Stimulated activated naive CD8-positive, alpha-beta T cell treated with anti-CD3 and anti-CD28 coated beads, Interleukin-15, Interleukin-2, amounts not matched to agents 100 ng/mL and 50 ng/mL, for 24 hours (primary cell): ENCODE results near the gene DLK2.
A peak's percentile ranks its signal among the peaks of the same experiment; 100 is the strongest.

Source experiments
- H3K27ac Mint-ChIP-seq: one replicate; pipeline ENCODE4 v1.8.0; 2021; ENCODE audit warnings: mild to moderate bottlenecking, mixed read lengths
- H3K27me3 Mint-ChIP-seq: one replicate; pipeline ENCODE4 v1.8.0; 2021; ENCODE audit warnings: mixed read lengths
- H3K36me3 Mint-ChIP-seq: one replicate; pipeline ENCODE4 v1.8.0; 2021; ENCODE audit warnings: low read depth, mixed read lengths
- H3K4me1 Mint-ChIP-seq: one replicate; pipeline ENCODE4 v1.8.0; 2021; ENCODE audit warnings: low read depth, mixed read lengths
- H3K4me3 Mint-ChIP-seq: one replicate; pipeline ENCODE4 v1.8.0; 2021; ENCODE audit warnings: mild to moderate bottlenecking, mixed read lengths
- H3K9me3 Mint-ChIP-seq: one replicate; pipeline ENCODE4 v1.8.0; 2021; ENCODE audit warnings: mixed read lengths

DLK2 gene

DNA sequence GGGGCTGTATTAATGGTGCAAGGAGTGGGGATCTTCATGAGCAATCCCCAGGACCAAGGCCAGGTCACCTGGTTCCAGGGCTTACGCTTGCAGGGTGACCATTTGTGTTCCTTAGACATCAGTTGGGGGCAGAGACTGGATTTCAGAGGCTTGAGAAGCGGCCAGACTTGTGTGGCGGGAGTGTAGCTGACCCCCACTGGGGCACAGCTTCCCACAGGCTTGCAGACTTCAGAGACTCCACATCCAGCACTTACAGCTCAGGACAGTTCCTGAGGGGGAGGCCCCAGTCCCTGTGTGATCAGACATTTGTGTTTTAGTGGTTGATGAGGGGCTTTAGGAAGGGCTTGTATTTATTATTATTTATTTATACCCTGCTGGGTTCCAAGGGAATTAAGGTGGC is 37.3 kb upstream of the DLK2 start:
- Mint-ChIP-seq H3K9me3 (no peaks in the 10 kb centered on the region), H3K36me3 (peaks cover 9% of the 10 kb centered on the region), H3K4me3 (no peak overlapping the region), H3K4me1 (peaks cover 23% of the 10 kb centered on the region), H3K27me3 (no peaks in the 10 kb centered on the region), H3K27ac (no peak overlapping the region)

DNA sequence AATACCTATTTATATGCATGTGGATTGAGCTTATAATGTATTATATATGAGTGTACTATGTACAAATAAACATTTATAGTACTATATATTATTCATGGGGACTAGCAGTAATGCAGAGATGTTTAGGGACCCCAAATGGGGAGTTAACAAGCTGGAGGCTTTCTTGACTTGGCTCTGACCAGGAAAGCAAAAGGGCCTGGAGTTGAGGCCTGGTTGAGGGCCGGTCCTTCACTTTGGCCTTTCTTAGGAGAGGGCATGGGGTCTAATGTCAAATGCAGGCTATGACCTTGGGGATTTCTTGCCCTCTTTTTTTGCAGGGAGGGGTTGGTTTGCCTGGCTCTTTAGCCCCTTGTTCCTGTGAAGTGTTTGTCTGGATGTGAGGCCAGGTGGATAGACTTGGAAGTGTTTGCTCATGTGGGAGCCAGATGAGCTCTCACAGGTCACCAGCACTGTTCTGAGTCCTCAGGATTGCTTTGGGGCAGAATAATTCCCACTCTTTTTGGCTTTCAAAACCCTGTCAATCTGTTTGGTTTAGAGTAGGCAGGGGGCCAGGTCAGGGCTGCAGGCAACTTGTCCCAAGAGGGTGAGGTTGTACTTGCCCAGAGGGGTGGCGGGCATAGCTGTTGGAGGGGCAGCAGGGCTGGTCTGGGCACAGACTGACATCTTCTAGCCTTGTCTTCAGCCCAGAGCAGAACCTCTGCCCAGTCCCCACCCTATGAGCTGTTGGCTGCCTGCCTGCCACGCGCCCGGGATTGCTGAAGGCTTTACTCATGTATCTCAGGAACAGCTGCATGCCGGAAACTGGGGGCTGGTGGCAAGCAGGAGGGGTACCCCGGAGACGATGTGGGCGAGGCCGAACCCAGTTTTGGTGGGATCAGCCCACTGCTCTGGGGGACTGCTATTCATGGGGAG is 36.7 kb upstream of the DLK2 start:
- H3K4me3 Mint-ChIP-seq, result no peak overlapping the region
- no peaks in the 10 kb centered on the region for H3K9me3 Mint-ChIP-seq
- H3K4me1 Mint-ChIP-seq, result peaks cover 23% of the 10 kb centered on the region
- H3K27ac Mint-ChIP-seq, result no peak overlapping the region
- H3K36me3 Mint-ChIP-seq, result peaks cover 9% of the 10 kb centered on the region
- no peaks in the 10 kb centered on the region for H3K27me3 Mint-ChIP-seq

DNA sequence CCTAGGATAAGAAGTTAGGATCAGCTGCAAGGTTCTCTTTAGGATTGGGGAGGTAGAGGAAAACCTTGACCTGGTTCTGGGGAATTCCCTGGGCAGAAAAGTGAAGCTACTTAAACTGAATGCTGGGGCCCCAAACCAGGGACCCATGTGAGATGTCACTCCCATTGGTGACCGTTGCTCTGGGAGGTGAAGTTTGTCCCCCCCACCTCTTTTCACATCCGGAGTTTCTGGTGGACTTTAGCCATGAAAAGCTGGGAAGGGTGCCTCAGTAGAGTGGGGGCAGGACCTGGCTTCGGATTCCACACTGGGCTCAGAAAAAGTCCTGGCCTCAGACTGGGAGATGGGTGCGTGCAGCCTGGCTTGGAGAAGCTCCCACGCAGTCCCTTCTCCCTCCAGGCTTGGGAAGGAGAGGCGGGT is 35.2 kb upstream of the DLK2 start:
- peaks cover 23% of the 10 kb centered on the region for H3K4me1 Mint-ChIP-seq
- H3K9me3 Mint-ChIP-seq, result no peaks in the 10 kb centered on the region
- H3K36me3 Mint-ChIP-seq, result peaks cover 14% of the 10 kb centered on the region
- H3K4me3 Mint-ChIP-seq, result no peak overlapping the region
- no peak overlapping the region for H3K27ac Mint-ChIP-seq
- H3K27me3 Mint-ChIP-seq, result no peaks in the 10 kb centered on the region

DNA sequence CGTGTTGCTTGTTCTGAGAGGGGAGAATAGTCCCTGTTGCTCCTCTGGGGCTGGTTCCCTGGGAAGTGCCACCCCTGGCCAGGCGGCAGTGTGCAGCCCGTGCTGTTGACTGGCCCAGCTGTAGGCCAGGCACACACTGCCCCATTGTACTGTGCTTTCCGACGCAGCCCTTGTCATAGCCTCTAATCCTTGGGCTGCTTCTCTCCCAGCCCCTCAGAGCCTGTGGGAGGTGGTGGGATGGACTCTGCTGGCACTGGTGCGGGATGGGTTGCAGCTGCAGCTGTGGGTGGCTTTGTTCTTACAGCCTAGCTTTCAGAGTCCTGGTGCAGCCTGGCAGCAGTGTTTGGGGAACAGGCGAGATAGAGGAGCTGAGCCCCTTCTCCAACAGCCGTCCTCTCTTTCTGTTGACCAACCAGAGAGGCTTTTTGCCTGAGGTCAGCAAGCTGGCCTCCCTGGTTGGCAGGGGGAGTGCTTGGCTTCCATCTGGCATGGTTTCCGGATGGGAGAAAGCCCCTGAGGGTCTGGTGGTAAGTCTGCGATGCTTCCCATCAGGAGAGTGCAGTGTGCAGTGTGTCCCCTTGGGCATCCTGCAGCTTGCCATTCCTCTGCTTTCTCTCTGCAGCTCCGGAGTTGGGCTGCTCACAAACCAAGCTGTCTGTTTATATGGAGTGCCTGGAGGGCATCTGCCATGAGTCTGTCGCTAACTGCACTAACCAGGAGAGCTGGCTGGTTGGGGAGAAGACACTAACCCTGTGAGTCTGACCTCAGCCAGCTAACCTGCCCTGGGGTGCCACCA is 34.1 kb upstream of the DLK2 start:
- H3K36me3 Mint-ChIP-seq, result peaks cover 14% of the 10 kb centered on the region
- H3K9me3 Mint-ChIP-seq, result no peaks in the 10 kb centered on the region
- peaks cover 13% of the 10 kb centered on the region for H3K4me1 Mint-ChIP-seq
- no peak overlapping the region for H3K27ac Mint-ChIP-seq
- no peak overlapping the region for H3K4me3 Mint-ChIP-seq
- H3K27me3 Mint-ChIP-seq, result no peaks in the 10 kb centered on the region

DNA sequence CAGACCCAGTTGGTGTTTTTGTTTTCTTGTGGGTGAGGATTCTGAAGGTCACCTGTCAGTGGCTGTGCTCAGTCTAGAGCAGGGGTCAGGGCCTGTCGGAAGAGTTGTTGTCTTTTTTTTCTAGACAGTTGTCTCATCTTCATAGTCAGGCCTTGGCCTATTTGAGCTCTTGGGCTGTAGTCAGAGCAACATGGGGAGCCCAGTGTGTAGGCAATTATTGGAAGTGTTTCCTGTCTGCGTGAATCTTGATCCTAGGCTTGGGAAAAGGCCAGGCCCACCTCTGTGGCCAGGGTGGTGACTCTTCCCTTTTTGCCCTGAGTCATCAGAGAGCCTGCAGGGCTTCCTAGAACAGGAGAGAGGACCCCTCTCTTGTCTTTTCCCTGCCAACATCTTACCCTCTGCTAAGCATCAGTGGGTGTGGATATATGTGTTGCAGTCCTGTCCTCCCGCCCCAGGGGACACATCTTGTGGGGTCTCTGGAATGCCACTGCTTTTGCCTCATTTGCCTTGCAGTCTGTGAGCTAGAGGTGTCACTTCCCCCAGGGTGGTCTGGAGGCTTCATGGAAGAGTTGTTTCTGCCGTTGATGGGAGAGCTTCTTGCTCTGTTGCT is 33.4 kb upstream of the DLK2 start:
- H3K9me3 Mint-ChIP-seq, result no peaks in the 10 kb centered on the region
- H3K4me3 Mint-ChIP-seq, result no peak overlapping the region
- H3K36me3 Mint-ChIP-seq, result peaks cover 14% of the 10 kb centered on the region
- no peaks in the 10 kb centered on the region for H3K27me3 Mint-ChIP-seq
- peaks cover 8% of the 10 kb centered on the region for H3K4me1 Mint-ChIP-seq
- no peak overlapping the region for H3K27ac Mint-ChIP-seq

DNA sequence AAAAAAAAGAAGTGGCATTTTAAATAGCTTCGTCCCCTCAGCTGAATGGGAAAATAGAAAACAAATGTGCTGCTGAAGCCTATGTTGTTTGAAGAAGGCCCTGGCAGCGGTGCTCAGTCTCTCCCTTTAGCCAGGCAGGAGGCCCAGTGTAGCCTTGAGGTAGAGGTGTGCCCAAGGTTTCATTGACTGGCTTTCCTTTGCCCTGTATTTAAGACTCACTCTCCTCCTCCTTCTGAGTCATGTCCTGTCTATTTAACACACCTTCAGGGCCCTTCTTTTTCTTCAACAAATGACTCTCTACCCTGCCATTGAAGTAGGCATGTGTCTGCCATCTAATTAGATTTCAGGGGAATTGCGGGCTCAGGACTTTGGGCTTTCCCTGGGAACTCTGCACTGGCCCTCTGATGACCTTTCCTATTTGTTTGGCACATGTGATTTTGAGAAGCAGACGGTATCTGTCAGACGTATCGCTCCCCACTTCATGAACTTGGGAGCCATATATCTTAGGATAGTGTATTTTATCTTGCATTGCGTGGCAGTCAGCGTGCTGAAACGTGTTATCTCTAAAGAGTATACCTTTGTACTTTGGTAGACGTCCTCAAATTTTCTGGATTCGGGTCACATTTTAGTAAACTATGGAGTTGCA is 26.4 kb upstream of the DLK2 start:
- Mint-ChIP-seq H3K36me3 (peaks cover 11% of the 10 kb centered on the region), H3K9me3 (no peaks in the 10 kb centered on the region), H3K4me3 (no peak overlapping the region), H3K4me1 (peaks cover 50% of the 10 kb centered on the region), H3K27ac (no peak overlapping the region), H3K27me3 (no peaks in the 10 kb centered on the region)

DNA sequence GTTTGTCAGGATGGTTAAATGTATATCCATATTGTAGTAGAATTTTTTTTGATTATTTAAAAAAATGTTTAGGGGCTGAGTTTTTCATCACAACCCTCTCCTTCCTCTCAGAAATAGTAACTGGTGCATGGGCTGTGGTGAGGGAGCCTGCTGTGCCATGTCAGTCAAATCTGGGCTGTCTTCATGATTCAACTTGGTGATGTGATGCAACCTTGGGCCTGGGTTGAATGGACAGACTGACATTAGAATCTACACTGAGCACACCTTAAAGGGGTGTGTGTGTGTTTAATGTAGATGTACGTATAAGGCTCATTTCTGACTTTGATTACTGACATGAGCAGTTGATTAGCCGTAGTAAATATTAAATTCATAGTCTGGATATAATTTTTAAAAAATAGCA is 25.7 kb upstream of the DLK2 start:
- Mint-ChIP-seq H3K27ac (no peak overlapping the region), H3K4me3 (no peak overlapping the region), H3K36me3 (peaks cover 9% of the 10 kb centered on the region), H3K27me3 (no peaks in the 10 kb centered on the region), H3K4me1 (peaks cover 53% of the 10 kb centered on the region), H3K9me3 (no peaks in the 10 kb centered on the region)

DNA sequence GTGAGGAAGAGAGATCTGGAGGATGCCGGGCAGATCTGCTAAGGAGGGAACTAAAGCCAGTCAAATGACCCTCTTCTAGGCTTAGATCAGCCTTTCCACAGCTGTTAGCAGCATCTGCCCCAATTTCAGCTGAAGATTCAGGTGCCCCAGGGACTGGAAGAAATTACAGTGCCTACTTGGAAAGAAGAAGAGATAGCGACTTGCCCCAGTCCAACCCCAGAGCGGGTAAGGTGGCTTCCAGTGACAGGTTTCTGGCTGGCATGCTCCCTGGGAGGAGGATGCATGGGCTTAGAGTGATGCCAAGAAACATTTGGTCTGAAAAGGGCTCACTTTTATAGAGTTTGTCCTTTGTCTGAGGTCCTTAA is 22.6 kb upstream of the DLK2 start:
- H3K36me3 Mint-ChIP-seq, result peaks cover 5% of the 10 kb centered on the region
- H3K4me1 Mint-ChIP-seq, result peaks cover 49% of the 10 kb centered on the region
- H3K27me3 Mint-ChIP-seq, result no peaks in the 10 kb centered on the region
- peak overlapping the region; percentile 97 for H3K4me3 Mint-ChIP-seq
- no peaks in the 10 kb centered on the region for H3K9me3 Mint-ChIP-seq
- H3K27ac Mint-ChIP-seq, result peak overlapping the region; percentile 85

DNA sequence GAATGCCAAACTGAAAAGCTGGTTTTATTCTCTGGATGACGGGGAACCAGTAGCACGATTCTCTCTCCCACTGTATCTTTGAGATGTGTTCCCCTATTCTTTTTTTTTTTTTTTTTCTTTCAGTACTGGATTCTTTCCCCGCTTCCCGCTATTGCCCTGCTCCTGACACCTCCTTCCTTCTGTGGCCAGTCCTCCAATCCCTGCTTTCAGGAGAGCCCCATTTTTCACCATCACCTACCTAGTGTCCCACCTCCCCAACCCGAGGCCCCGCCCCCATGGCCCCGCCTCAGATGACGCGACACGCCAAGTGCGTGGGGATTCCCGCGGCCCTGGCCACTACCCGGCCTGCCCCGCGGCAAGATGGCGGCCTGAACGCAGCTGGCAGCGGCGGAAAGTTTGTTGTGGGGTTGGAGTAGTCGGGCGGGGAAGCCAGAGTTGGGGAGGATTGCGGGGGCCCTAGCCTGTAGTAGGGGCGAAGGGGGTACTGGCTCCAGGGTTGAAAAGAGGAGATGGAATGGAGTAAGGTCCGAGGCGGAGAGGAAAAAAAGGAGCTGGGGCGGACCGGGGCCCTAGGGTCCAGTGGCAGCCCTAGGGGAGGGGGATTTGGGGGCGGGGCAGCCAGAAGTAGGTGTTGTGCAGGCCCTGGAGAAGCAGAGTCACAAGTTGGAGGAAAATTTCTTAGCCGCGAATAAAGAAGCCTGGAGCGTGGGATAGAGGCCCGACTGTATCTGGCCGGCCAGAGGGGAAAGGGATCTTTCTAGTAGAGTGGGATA is 22.1 kb upstream of the DLK2 start, which contains the start of gene TJAP1:
TJAP1 (plus strand) TSS at position 336 of the 773 bp plus-strand sequence. CDS start 21,432 bp downstream, outside the sequence.
- no peaks in the 10 kb centered on the region for H3K27me3 Mint-ChIP-seq
- H3K9me3 Mint-ChIP-seq, result no peaks in the 10 kb centered on the region
- peak within 1 kb of the TSS; percentile 85 for H3K27ac Mint-ChIP-seq
- H3K4me3 Mint-ChIP-seq, result peak within 1 kb of the TSS; percentile 97
- H3K4me1 Mint-ChIP-seq, result peaks cover 47% of the 10 kb centered on the region
- peaks cover 5% of the 10 kb centered on the region for H3K36me3 Mint-ChIP-seq

DNA sequence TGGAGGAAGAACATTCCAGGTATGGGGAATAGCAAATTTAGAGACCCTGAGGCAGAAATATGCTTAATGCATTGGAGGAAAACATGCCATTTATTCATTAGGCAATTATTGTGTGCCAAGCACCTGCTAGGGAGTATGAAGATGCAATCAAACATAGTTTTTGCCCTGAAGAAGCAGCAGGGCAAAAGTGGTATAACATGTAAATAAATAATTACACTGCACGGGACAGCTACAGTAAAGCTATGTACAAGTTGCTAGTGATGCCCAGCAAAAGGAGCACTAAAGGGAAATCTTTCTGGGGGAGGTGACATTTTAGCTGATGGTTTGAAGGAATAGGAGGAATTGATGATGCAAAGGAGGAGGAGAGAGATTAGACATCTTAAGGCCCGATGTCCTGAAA is 21.4 kb upstream of the DLK2 start:
- Mint-ChIP-seq H3K27ac (peak overlapping the region; percentile 85), H3K36me3 (peaks cover 2% of the 10 kb centered on the region), H3K9me3 (no peaks in the 10 kb centered on the region), H3K4me1 (peaks cover 41% of the 10 kb centered on the region), H3K27me3 (no peaks in the 10 kb centered on the region), H3K4me3 (peak overlapping the region; percentile 97)

DNA sequence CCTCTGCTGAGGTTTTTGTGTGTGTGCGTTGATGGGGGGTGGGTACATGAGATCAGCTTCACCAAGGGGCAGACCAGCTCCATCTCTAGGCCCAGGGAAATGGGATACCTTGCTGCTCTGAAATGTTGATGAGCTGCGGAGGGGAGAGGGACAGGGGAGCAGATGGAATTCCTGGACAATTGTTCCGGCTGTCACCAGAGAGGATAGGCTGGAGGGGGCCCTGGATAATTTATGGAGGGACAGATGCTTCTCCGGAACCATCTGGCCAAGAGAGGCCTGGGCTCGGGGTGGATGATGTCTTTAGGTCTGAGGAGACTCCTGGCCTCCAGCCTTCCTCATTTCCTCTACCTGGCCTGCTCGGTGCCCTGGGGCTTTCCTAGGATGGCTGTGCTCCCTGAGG is 20.2 kb upstream of the DLK2 start:
- H3K27ac Mint-ChIP-seq, result no peak overlapping the region
- H3K4me1 Mint-ChIP-seq, result peaks cover 32% of the 10 kb centered on the region
- no peaks in the 10 kb centered on the region for H3K36me3 Mint-ChIP-seq
- H3K27me3 Mint-ChIP-seq, result peaks cover 7% of the 10 kb centered on the region
- H3K4me3 Mint-ChIP-seq, result no peak overlapping the region
- H3K9me3 Mint-ChIP-seq, result no peaks in the 10 kb centered on the region

DNA sequence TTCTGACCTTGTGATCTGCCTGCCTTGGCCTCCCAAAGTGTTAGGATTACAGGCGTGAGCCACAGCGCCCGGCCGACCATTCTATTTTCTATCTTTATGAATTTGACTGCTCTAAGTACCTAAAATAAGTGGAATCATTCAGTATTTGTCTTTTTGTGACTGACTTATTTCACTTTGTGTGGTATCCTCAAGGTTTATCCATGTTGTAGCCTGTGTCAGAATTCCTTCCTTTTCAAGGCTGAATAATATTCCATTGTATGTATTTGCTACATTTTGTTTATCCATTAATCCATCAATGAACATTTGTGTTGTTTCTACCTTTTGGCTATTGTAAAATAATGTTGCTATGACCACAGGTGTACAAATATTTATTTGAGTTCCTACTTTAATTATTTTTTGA is 17.2 kb upstream of the DLK2 start:
- H3K4me1 Mint-ChIP-seq, result peaks cover 10% of the 10 kb centered on the region
- H3K27me3 Mint-ChIP-seq, result peaks cover 14% of the 10 kb centered on the region
- H3K4me3 Mint-ChIP-seq, result no peak overlapping the region
- no peaks in the 10 kb centered on the region for H3K36me3 Mint-ChIP-seq
- no peaks in the 10 kb centered on the region for H3K9me3 Mint-ChIP-seq
- H3K27ac Mint-ChIP-seq, result no peak overlapping the region

DNA sequence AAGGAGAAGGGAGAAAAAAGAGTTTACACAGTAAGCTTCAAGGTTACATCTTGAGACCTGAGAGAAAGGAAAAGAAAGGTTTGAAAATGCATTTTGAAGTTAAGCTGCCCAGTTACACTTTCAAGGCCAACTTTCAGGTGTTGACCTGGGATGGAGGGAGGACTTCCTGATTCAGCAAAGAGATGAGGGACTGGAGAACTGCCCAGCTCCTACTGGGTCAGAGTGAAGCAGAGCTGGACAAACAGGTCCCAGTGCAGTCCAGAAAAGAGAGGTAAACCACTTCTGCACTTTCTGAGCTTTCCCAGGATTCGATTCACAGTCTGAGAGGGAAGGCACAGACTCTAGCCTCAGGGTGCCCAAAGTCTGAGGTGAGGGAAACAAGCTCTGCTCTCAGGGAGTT is 16.1 kb upstream of the DLK2 start:
- Mint-ChIP-seq H3K27me3 (peaks cover 19% of the 10 kb centered on the region), H3K9me3 (no peaks in the 10 kb centered on the region), H3K36me3 (no peaks in the 10 kb centered on the region), H3K4me1 (no peaks in the 10 kb centered on the region), H3K27ac (no peak overlapping the region), H3K4me3 (no peak overlapping the region)

DNA sequence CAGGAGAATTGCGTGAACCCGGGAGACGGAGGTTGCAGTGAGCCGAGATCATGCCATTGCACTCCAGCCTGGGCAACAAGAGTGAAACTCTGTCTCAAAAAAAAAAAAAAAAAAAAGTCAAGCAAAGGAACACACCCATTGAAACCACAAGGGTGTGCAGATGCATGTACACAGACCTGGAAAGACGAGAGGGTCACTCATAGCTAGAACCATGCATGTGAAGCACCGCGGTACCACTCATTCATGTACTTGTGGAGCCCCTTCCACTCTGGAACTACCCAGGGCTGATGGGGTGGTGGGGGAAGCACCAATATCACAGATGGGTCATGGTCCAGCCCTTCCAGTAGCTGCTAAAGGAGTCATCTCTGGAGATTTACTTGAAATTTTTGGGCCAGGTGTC is 14.6 kb upstream of the DLK2 start:
- H3K27ac Mint-ChIP-seq, result no peak overlapping the region

More for the DNA sequence above, 14.6 kb upstream of the DLK2 start:
- no peaks in the 10 kb centered on the region for H3K36me3 Mint-ChIP-seq
- H3K4me1 Mint-ChIP-seq, result no peaks in the 10 kb centered on the region
- no peaks in the 10 kb centered on the region for H3K9me3 Mint-ChIP-seq
- H3K27me3 Mint-ChIP-seq, result peaks cover 22% of the 10 kb centered on the region
- H3K4me3 Mint-ChIP-seq, result no peak overlapping the region
